ENCODE data around the gene RANBP17.
"Not testable (repeated sequence)": the region's sequence is repeated elsewhere in the genome, so short reads cannot be mapped to it uniquely, and the experiment has no call there.

RANBP17 gene

GRCh38 chr5:171162165-171162564 lies 300.3 kb downstream of the RANBP17 start:
- no peak for DNase-seq

- DNase-seq: peak; percentile 41
Observed at GRCh38 chr5:171162596-171162995, 300.8 kb downstream of the RANBP17 start.

- no peak for DNase-seq
Observed at GRCh38 chr5:171166766-171167165, 304.9 kb downstream of the RANBP17 start.

- no peak for DNase-seq
Observed at GRCh38 chr5:171168171-171168570, 306.4 kb downstream of the RANBP17 start.

- not testable (repeated sequence) for DNase-seq
Observed at GRCh38 chr5:171174960-171175359, 313.1 kb downstream of the RANBP17 start.

GRCh38 chr5:171175746-171176145 lies 313.9 kb downstream of the RANBP17 start:
- no peak for DNase-seq

GRCh38 chr5:171178190-171178589 lies 316.4 kb downstream of the RANBP17 start:
- DNase-seq: not testable (repeated sequence)

- no peak for DNase-seq
Observed at GRCh38 chr5:171188016-171188415, 326.2 kb downstream of the RANBP17 start.

GRCh38 chr5:171189442-171189841 lies 327.6 kb downstream of the RANBP17 start:
- no peak for DNase-seq

GRCh38 chr5:171192111-171192510 lies 330.3 kb downstream of the RANBP17 start:
- no peak for DNase-seq

GRCh38 chr5:171201310-171201709 lies 339.5 kb downstream of the RANBP17 start:
- DNase-seq: peak; percentile 24

GRCh38 chr5:171205375-171205774 lies 343.6 kb downstream of the RANBP17 start:
- DNase-seq: no peak

- DNase-seq: peak; percentile 40
Observed at GRCh38 chr5:171207256-171207847, 345.5 kb downstream of the RANBP17 start.

- DNase-seq: no peak
Observed at GRCh38 chr5:171221916-171222315, 360.1 kb downstream of the RANBP17 start.

GRCh38 chr5:171223927-171224326 lies 362.1 kb downstream of the RANBP17 start:
- DNase-seq: no peak

- no peak for DNase-seq
Observed at GRCh38 chr5:171226096-171226754, 364.4 kb downstream of the RANBP17 start.

GRCh38 chr5:171226864-171227263 lies 365.0 kb downstream of the RANBP17 start:
- no peak for DNase-seq

GRCh38 chr5:171236651-171237050 lies 374.8 kb downstream of the RANBP17 start:
- no peak for DNase-seq

- DNase-seq: no peak
Observed at GRCh38 chr5:171242521-171242920, 380.7 kb downstream of the RANBP17 start.

GRCh38 chr5:171246231-171246630 lies 384.4 kb downstream of the RANBP17 start:
- no peak for DNase-seq

- no peak for DNase-seq
Observed at GRCh38 chr5:171249460-171249859, 387.6 kb downstream of the RANBP17 start.

GRCh38 chr5:171250738-171251137 lies 388.9 kb downstream of the RANBP17 start:
- no peak for DNase-seq

GRCh38 chr5:171251519-171251918 lies 389.7 kb downstream of the RANBP17 start:
- no peak for DNase-seq

- DNase-seq: no peak
Observed at GRCh38 chr5:171252674-171253073, 390.9 kb downstream of the RANBP17 start.
